SH-SY5Y (cell line): ENCODE results near the gene UVRAG.
A peak's percentile ranks its signal among the peaks of the same experiment; 100 is the strongest.

Experiments
- GATA2 ChIP-seq: IDR thresholded peaks from 2 replicates; pipeline ENCODE4 v1.6.1; 2011; ENCODE audit warnings: mild to moderate bottlenecking, low read depth, low read length
- GATA3 ChIP-seq: IDR thresholded peaks from 2 replicates; pipeline ENCODE4 v1.6.1; 2011; ENCODE audit warnings: low read depth, mild to moderate bottlenecking, low read length, moderate library complexity

GRCh38 chr11:75780888-75781287 lies 34.1 kb upstream of the UVRAG start:
- peak; percentile 45; the same call in 1 of the 2 replicates for TF ChIP-seq GATA2
- no peak for TF ChIP-seq GATA3
